Suprapubic skin (tissue), 3 donors: ENCODE measurements around the gene RUSC2.

Experiments
- CTCF ChIP-seq, 2 donors: fragments of 200-600 bp in 1 of 2; fragments of 450-650 bp in 1 of 2; sonication (generic) in 1 of 2; IDR thresholded peaks; one replicate each; pipeline ENCODE4 v1.5.1; 2016 to 2019; ENCODE audit warnings: antibody characterized with exemption in 2 of 2, mild to moderate bottlenecking in 1 of 2, moderate library complexity in 1 of 2
- POLR2A ChIP-seq, 2 donors: fragments of 450-650 bp; IDR thresholded peaks; one replicate each; pipeline ENCODE4 v1.6.1; 2017; ENCODE audit warnings: antibody characterized with exemption in 2 of 2, mild to moderate bottlenecking in 2 of 2, moderate library complexity in 2 of 2

DNA sequence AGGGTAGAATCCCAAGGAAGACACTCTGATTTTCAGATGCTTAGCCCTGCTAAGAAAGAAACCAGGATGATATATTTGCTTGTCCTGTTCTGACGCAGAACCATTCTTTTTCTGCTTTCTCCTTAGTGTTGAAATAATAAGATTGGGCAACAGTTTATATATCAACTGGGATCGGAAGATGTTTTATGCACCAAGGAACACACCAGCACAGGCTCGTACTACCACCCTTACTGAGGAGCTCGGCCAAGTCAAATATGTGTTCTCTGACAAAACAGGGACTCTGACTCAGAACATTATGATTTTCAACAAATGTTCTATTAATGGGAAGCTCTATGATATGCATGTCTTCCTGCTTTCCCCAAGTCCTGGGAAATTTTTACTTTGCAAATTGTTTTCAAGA, 19.0 kb upstream of the RUSC2 start:
- TF ChIP-seq POLR2A (IDR thresholded peaks at IDR 0.05) (no peak), CTCF (IDR thresholded peaks at IDR 0.05) (no peak)
